ENCODE results near the gene ESRRB. TPM values are rescaled to one million over a fixed set of nuclear protein-coding genes. Genes with fewer than 3 reads are reported as not detected.

ESRRB gene
- total RNA-seq, 2 donors from 2014 or later = 1.1 to 1.2 TPM

GRCh38 chr14:76488551-76488950, 112.6 kb downstream of the ESRRB start:
- Mint-ChIP-seq H3K36me3 (ENCODE audit: low read depth) (no peaks in the 10 kb centered on the region), H3K27ac (no peak overlapping the region), H3K4me1 (peaks cover 6% of the 10 kb centered on the region)

GRCh38 chr14:76489667-76490066, 113.7 kb downstream of the ESRRB start:
- Histone ChIP-seq H3K27ac (ENCODE audit: low read depth, low read length) (no peak overlapping the region), H3K4me1 (ENCODE audit: control insufficient read depth, insufficient read depth, low read length) (no peaks in the 10 kb centered on the region), H3K4me3 (ENCODE audit: low read length) (no peak overlapping the region), H3K36me3 (ENCODE audit: control insufficient read depth, insufficient read depth, low read length) (no peaks in the 10 kb centered on the region), H3K27me3 (ENCODE audit: control insufficient read depth, insufficient read depth, low read length, poor library complexity, severe bottlenecking) (no peaks in the 10 kb centered on the region), H3K9ac (ENCODE audit: extremely low read depth, low read length, poor library complexity, severe bottlenecking) (no peak overlapping the region), H3K9me3 (ENCODE audit: control insufficient read depth, low read length) (no peaks in the 10 kb centered on the region)
- H3K36me3 Mint-ChIP-seq (ENCODE audit: low read depth) = no peaks in the 10 kb centered on the region
- no peak overlapping the region for H3K4me3 Mint-ChIP-seq
- no peak for DNase-seq
- no peaks in the 10 kb centered on the region for H3K9me3 Mint-ChIP-seq
- no peaks in the 10 kb centered on the region for H3K27me3 Mint-ChIP-seq (ENCODE audit: insufficient read depth)
- WGBS, 2 experiments (ENCODE audit: insufficient coverage in 1 of 2, insufficient read length in 1 of 2) = 94% methylated on average over 3 of the region's 3 CpGs; no CpG with 5 or more reads in 1 of the 2 experiments
- no peak for TF ChIP-seq CTCF (conservative IDR thresholded peaks at IDR 0.05)
- H3K27ac Mint-ChIP-seq = no peak overlapping the region
- H3K4me1 Mint-ChIP-seq = peaks cover 6% of the 10 kb centered on the region

More at GRCh38 chr14:76488551-76488950, 112.6 kb downstream of the ESRRB start:
- no peak overlapping the region for H3K27ac ChIP-seq (ENCODE audit: low read depth, low read length)
- no peak overlapping the region for H3K4me3 ChIP-seq (ENCODE audit: low read length)
- DNase-seq = no peak
- no peak overlapping the region for H3K9ac ChIP-seq (ENCODE audit: extremely low read depth, low read length, poor library complexity, severe bottlenecking)
- no peaks in the 10 kb centered on the region for H3K27me3 ChIP-seq (ENCODE audit: control insufficient read depth, insufficient read depth, low read length, poor library complexity, severe bottlenecking)
- H3K4me1 ChIP-seq (ENCODE audit: control insufficient read depth, insufficient read depth, low read length) = no peaks in the 10 kb centered on the region
- no peaks in the 10 kb centered on the region for H3K36me3 ChIP-seq (ENCODE audit: control insufficient read depth, insufficient read depth, low read length)
- 84 to 93% methylated on average over 3 to 4 of the region's 4 CpGs for WGBS, 2 experiments (ENCODE audit: insufficient coverage in 1 of 2, insufficient read length in 1 of 2)
- no peaks in the 10 kb centered on the region for H3K9me3 Mint-ChIP-seq
- H3K27me3 Mint-ChIP-seq (ENCODE audit: insufficient read depth) = no peaks in the 10 kb centered on the region
- no peak overlapping the region for H3K4me3 Mint-ChIP-seq
- TF ChIP-seq CTCF (conservative IDR thresholded peaks at IDR 0.05) = no peak
- no peaks in the 10 kb centered on the region for H3K9me3 ChIP-seq (ENCODE audit: control insufficient read depth, low read length)

- Histone ChIP-seq H3K36me3 (ENCODE audit: control insufficient read depth, insufficient read depth, low read length) (no peaks in the 10 kb centered on the region), H3K27ac (ENCODE audit: low read depth, low read length) (no peak overlapping the region), H3K4me3 (ENCODE audit: low read length) (no peak overlapping the region), H3K4me1 (ENCODE audit: control insufficient read depth, insufficient read depth, low read length) (no peaks in the 10 kb centered on the region), H3K9ac (ENCODE audit: extremely low read depth, low read length, poor library complexity, severe bottlenecking) (no peak overlapping the region), H3K27me3 (ENCODE audit: control insufficient read depth, insufficient read depth, low read length, poor library complexity, severe bottlenecking) (no peaks in the 10 kb centered on the region), H3K9me3 (ENCODE audit: control insufficient read depth, low read length) (no peaks in the 10 kb centered on the region)
- DNase-seq = no peak
- H3K4me1 Mint-ChIP-seq = peaks cover 6% of the 10 kb centered on the region
- no peak overlapping the region for H3K27ac Mint-ChIP-seq
- no peak for TF ChIP-seq CTCF (conservative IDR thresholded peaks at IDR 0.05)
- 100% methylated on average over 2 of the region's 2 CpGs; no CpG with 5 or more reads in 1 of the 2 experiments for WGBS, 2 experiments (ENCODE audit: insufficient coverage in 1 of 2, insufficient read length in 1 of 2)
- no peak overlapping the region for H3K4me3 Mint-ChIP-seq
- H3K9me3 Mint-ChIP-seq = no peaks in the 10 kb centered on the region
- H3K36me3 Mint-ChIP-seq (ENCODE audit: low read depth) = no peaks in the 10 kb centered on the region
- no peaks in the 10 kb centered on the region for H3K27me3 Mint-ChIP-seq (ENCODE audit: insufficient read depth)
Measured at GRCh38 chr14:76490111-76490510, 114.2 kb downstream of the ESRRB start.
